ENCODE results near the gene ADAM12.
"Not testable (repeated sequence)": the region's sequence is repeated elsewhere in the genome, so short reads cannot be mapped to it uniquely, and the experiment has no call there.

ADAM12 gene

GRCh38 chr10:126049759-126050700 lies 338.2 kb downstream of the ADAM12 start:
- H3K4me3 ChIP-seq (replicated peaks; ENCODE audit: low read depth, low read length) = no peak overlapping the region
- no peak for TF ChIP-seq CTCF (IDR thresholded peaks at IDR 0.05; ENCODE audit: low read depth, low read length, missing control alignments)
- no peak for DNase-seq (ENCODE audit: extremely low read depth, low read depth)

- not testable (repeated sequence) for H3K4me3 ChIP-seq (replicated peaks; ENCODE audit: low read depth, low read length); DNase-seq (ENCODE audit: extremely low read depth, low read depth)
Measured at GRCh38 chr10:126047749-126048148, 340.5 kb downstream of the ADAM12 start.

- DNase-seq (ENCODE audit: extremely low read depth, low read depth) = no peak
- no peak overlapping the region for H3K4me3 ChIP-seq (replicated peaks; ENCODE audit: low read depth, low read length)
- TF ChIP-seq CTCF (IDR thresholded peaks at IDR 0.05; ENCODE audit: low read depth, low read length, missing control alignments) = no peak
Measured at GRCh38 chr10:126046831-126047230, 341.4 kb downstream of the ADAM12 start.

- DNase-seq (ENCODE audit: extremely low read depth, low read depth) = no peak
- no peak overlapping the region for H3K4me3 ChIP-seq (replicated peaks; ENCODE audit: low read depth, low read length)
- TF ChIP-seq CTCF (IDR thresholded peaks at IDR 0.05; ENCODE audit: low read depth, low read length, missing control alignments) = no peak
Measured at GRCh38 chr10:126045861-126046260, 342.4 kb downstream of the ADAM12 start.

GRCh38 chr10:126043389-126043788 lies 344.9 kb downstream of the ADAM12 start:
- TF ChIP-seq CTCF (IDR thresholded peaks at IDR 0.05; ENCODE audit: low read depth, low read length, missing control alignments) = no peak
- H3K4me3 ChIP-seq (replicated peaks; ENCODE audit: low read depth, low read length) = no peak overlapping the region
- no peak for DNase-seq (ENCODE audit: extremely low read depth, low read depth)

GRCh38 chr10:126042906-126043305 lies 345.4 kb downstream of the ADAM12 start:
- DNase-seq (ENCODE audit: extremely low read depth, low read depth) = no peak
- TF ChIP-seq CTCF (IDR thresholded peaks at IDR 0.05; ENCODE audit: low read depth, low read length, missing control alignments) = no peak
- H3K4me3 ChIP-seq (replicated peaks; ENCODE audit: low read depth, low read length) = no peak overlapping the region

GRCh38 chr10:126042354-126042753 lies 345.9 kb downstream of the ADAM12 start:
- no peak overlapping the region for H3K4me3 ChIP-seq (replicated peaks; ENCODE audit: low read depth, low read length)
- no peak for DNase-seq (ENCODE audit: extremely low read depth, low read depth)
- no peak for TF ChIP-seq CTCF (IDR thresholded peaks at IDR 0.05; ENCODE audit: low read depth, low read length, missing control alignments)
